ENCODE results near the gene SLC25A21. TPM values are rescaled to one million over a fixed set of nuclear protein-coding genes. Genes with fewer than 3 reads are reported as not detected.

SLC25A21 gene
- total RNA-seq, 1 experiment from 2014 or later, result 7.1 TPM

- Histone ChIP-seq H4K5ac (ENCODE audit: insufficient read length, low read depth, low read length) (no peak overlapping the region), H3T11ph (ENCODE audit: low read length) (no peak overlapping the region), H3K4me2 (ENCODE audit: insufficient read depth, insufficient read length, low read length) (no peak overlapping the region), H2AFZ (ENCODE audit: low read length) (no peak overlapping the region), H3K4me1 (ENCODE audit: insufficient read depth, low read length) (no peaks in the 10 kb centered on the region), H2BK5ac (ENCODE audit: insufficient read length, low read length) (no peak overlapping the region), H3K56ac (ENCODE audit: insufficient read length, low read depth, low read length) (no peak overlapping the region), H3K9ac (ENCODE audit: extremely low read depth, insufficient read length, low read length) (no peak overlapping the region), H2AK5ac (ENCODE audit: insufficient read length, low read length) (no peak overlapping the region), H3K9me3 (ENCODE audit: control insufficient read depth, low read depth, low read length) (no peaks in the 10 kb centered on the region), H2BK12ac (ENCODE audit: insufficient read length, low read depth, low read length) (no peak overlapping the region), H3K27me3 (ENCODE audit: insufficient read depth, low read length) (no peaks in the 10 kb centered on the region), H4K20me1 (ENCODE audit: control insufficient read depth, insufficient read depth, insufficient read length) (no peaks in the 10 kb centered on the region), H2BK120ac (ENCODE audit: low read depth, low read length, poor library complexity, severe bottlenecking) (no peak overlapping the region), H3K79me1 (ENCODE audit: insufficient read depth, low read depth, low read length, poor library complexity, severe bottlenecking) (no peaks in the 10 kb centered on the region), H3K18ac (ENCODE audit: insufficient read length, low read depth, low read length) (no peak overlapping the region), H3K27ac (ENCODE audit: insufficient read length, low read depth, low read length) (no peak overlapping the region), H2BK15ac (ENCODE audit: low read depth, low read length) (no peak overlapping the region), H3K23me2 (ENCODE audit: insufficient read length, low read depth, low read length, poor library complexity, severe bottlenecking) (no peaks in the 10 kb centered on the region), H3K4ac (ENCODE audit: low read depth, low read length) (no peak overlapping the region), H4K91ac (ENCODE audit: insufficient read length, low read depth, low read length) (no peak overlapping the region), H2BK20ac (ENCODE audit: low read depth, low read length, poor library complexity, severe bottlenecking) (no peak overlapping the region), H4K8ac (replicated peaks; ENCODE audit: insufficient read length, low read depth, low read length) (no peak overlapping the region), H3K23ac (ENCODE audit: insufficient read length, low read depth, low read length) (no peak overlapping the region), H3K14ac (ENCODE audit: insufficient read depth, low read length) (no peak overlapping the region), H3K79me2 (ENCODE audit: insufficient read depth, low read length) (no peaks in the 10 kb centered on the region)
- no peaks in the 10 kb centered on the region for H3K9me3 Mint-ChIP-seq
- no peaks in the 10 kb centered on the region for H3K27me3 Mint-ChIP-seq (ENCODE audit: low read depth)
- H3K4me3 Mint-ChIP-seq, result no peak overlapping the region
- TF ChIP-seq CTCF (conservative IDR thresholded peaks at IDR 0.05), result no peak
- H3K4me1 Mint-ChIP-seq, result peaks cover 6 to 8% of the 10 kb centered on the region in 2 experiments
- DNase-seq, result no peak
- no peak overlapping the region for H3K27ac Mint-ChIP-seq
- WGBS (ENCODE audit: extremely low coverage, insufficient read length, low lambda C conversion rate), result no CpG with 5 or more reads among the region's 2 CpGs
- H3K36me3 Mint-ChIP-seq (ENCODE audit: insufficient read depth in 1 of 3, low read depth in 3 of 3), result no peaks in the 10 kb centered on the region; a peak in 1 of 7 replicates
These were observed 197.4 kb downstream of the SLC25A21 start for GRCh38 chr14:36974985-36975384.

Measured in H9 (cell line).